Fibroblast of peridontal ligament (primary cell): ENCODE results near the gene OASL.
"Not testable (repeated sequence)": the region's sequence is repeated elsewhere in the genome, so short reads cannot be mapped to it uniquely, and the experiment has no call there.

Experiments
- DNase-seq: peaks from one replicate; pipeline ENCODE4 v3.0.0-alpha.2; 2010; ENCODE audit errors: extremely low read depth

The OASL gene

GRCh38 chr12:121059031-121059898 is 20.2 kb upstream of the OASL start:
- DNase-seq, result no peak

GRCh38 chr12:121057794-121058193 is 18.7 kb upstream of the OASL start:
- no peak for DNase-seq

GRCh38 chr12:121053706-121054105 is 14.7 kb upstream of the OASL start:
- DNase-seq, result no peak

- DNase-seq, result peak; percentile 12
These were observed 11.7 kb upstream of the OASL start for GRCh38 chr12:121050725-121051124.

- no peak for DNase-seq
These were observed 9.4 kb upstream of the OASL start for GRCh38 chr12:121048442-121048841.

GRCh38 chr12:121047400-121047799 is 8.4 kb upstream of the OASL start:
- not testable (repeated sequence) for DNase-seq

- no peak for DNase-seq
These were observed 4.0 kb upstream of the OASL start for GRCh38 chr12:121043067-121043466.

- DNase-seq, result peak; percentile 88
These were observed 2.2 kb downstream of the OASL start for GRCh38 chr12:121036810-121037326.

- peak; percentile 30 for DNase-seq
These were observed 4.3 kb downstream of the OASL start for GRCh38 chr12:121034616-121035305.

- DNase-seq, result peak; percentile 46
These were observed 5.3 kb downstream of the OASL start for GRCh38 chr12:121033625-121034349.

GRCh38 chr12:121030576-121031212 is 8.4 kb downstream of the OASL start:
- DNase-seq, result no peak

GRCh38 chr12:121026274-121027045 is 12.6 kb downstream of the OASL start:
- no peak for DNase-seq

- no peak for DNase-seq
These were observed 13.4 kb downstream of the OASL start for GRCh38 chr12:121025442-121026226.

GRCh38 chr12:121023799-121024198 is 15.2 kb downstream of the OASL start:
- no peak for DNase-seq

GRCh38 chr12:121022713-121023112 is 16.3 kb downstream of the OASL start:
- no peak for DNase-seq

- DNase-seq, result no peak
These were observed 17.3 kb downstream of the OASL start for GRCh38 chr12:121021754-121022153.

GRCh38 chr12:121018860-121019617 is 20.0 kb downstream of the OASL start:
- DNase-seq, result no peak

GRCh38 chr12:121017966-121018491 is 21.0 kb downstream of the OASL start:
- no peak for DNase-seq
